HCT116 (cell line): ENCODE measurements around the gene LIM2. TPM values are rescaled to one million over a fixed set of nuclear protein-coding genes. Genes with fewer than 3 reads are reported as not detected.

Experiments
- ATAC-seq: fragments of 200-7000 bp; cut with Tn5 transposase; 2 replicates; pipeline ENCODE4 v1.9.1; 2020; ENCODE audit warnings: mild to moderate bottlenecking, moderate library complexity
- BruUV-seq: library from RNA; stranded (reverse); fragments of 400-500 nt; replicated peaks from 2 replicates; lab custom pipeline; 2021; lab: Mats Ljungman, UMichigan
- CTCF ChIA-PET: fragments of 300-600 bp; sonication (Branson Sonifier 250); formaldehyde crosslinking; loops from one replicate; lab custom pipeline; 2021; ENCODE audit warnings: antibody characterized with exemption; lab: Charles Lee
- POLR2A ChIA-PET: fragments of 300-600, 350-600 bp; sonication (Branson Sonifier 250); formaldehyde crosslinking; loops from one replicate; lab custom pipeline; 2021; ENCODE audit warnings: antibody characterized with exemption; lab: Charles Lee
- RAD21 ChIA-PET, 2 experiments: fragments of 300-600 bp; sonication (Branson Sonifier 250); formaldehyde crosslinking; loops; one replicate each; lab custom pipeline; 2023; ENCODE audit warnings: low total read pairs in 2 of 2; ENCODE audit not compliant: uncharacterized antibody in 2 of 2, unreplicated experiment in 2 of 2, low non-redundant PET in 1 of 2; lab: Charles Lee
- DNase-seq: peaks from one replicate; pipeline ENCODE4 v3.0.0-alpha.2; 2010; ENCODE audit warnings: low read depth, low spot score
- H2AFZ ChIP-seq: fragments of 200-600 bp; shearing (Covaris generic), sonication (generic); 2 replicates; pipeline ENCODE4 v1.6.1; 2017; ENCODE audit warnings: low read depth, mixed run types, mixed read lengths, antibody characterized with exemption, low read length; ENCODE audit not compliant: poor library complexity, severe bottlenecking
- H3K27ac ChIP-seq: 2 replicates; pipeline ENCODE4 v1.5.1; 2012; ENCODE audit warnings: low read depth, low read length
- H3K27me3 ChIP-seq: fragments of 200-600 bp; sonication (generic); 2 replicates; pipeline ENCODE4 v1.6.1; 2016; ENCODE audit warnings: mixed run types, low read length, mixed read lengths; ENCODE audit not compliant: insufficient read depth
- H3K36me3 ChIP-seq, 2 experiments: fragments of 200-500 bp in 1 of 2; fragments of 200-600 bp in 1 of 2; sonication (Bioruptor generic) in 1 of 2; sonication (generic) in 1 of 2; 2 replicates each; pipeline versions ENCODE4 v1.5.1 to v1.6.1; 2014 to 2016; ENCODE audit warnings: low read length in 2 of 2, inconsistent platforms in 1 of 2, mixed read lengths in 1 of 2, mixed run types in 1 of 2; ENCODE audit not compliant: insufficient read depth in 2 of 2, control insufficient read depth in 1 of 2
- H3K4me1 ChIP-seq, 2 experiments: fragments of 200-600 bp in 1 of 2; sonication (generic) in 1 of 2; 2 replicates each; pipeline versions ENCODE4 v1.5.1 to v1.6.1; 2012 to 2017; ENCODE audit warnings: low read length in 2 of 2, inconsistent platforms in 1 of 2, mild to moderate bottlenecking in 1 of 2, mixed read lengths in 1 of 2, mixed run types in 1 of 2, moderate library complexity in 1 of 2; ENCODE audit not compliant: insufficient read depth in 2 of 2, control insufficient read depth in 1 of 2
- H3K4me2 ChIP-seq: fragments of 200-600 bp; sonication (generic); 2 replicates; pipeline ENCODE4 v1.6.1; 2017; ENCODE audit warnings: mixed run types, low read length, mixed read lengths
- H3K4me3 ChIP-seq, 2 experiments: fragments of 200-600 bp in 1 of 2; sonication (generic) in 1 of 2; replicated peaks in 1 of 2; 2 replicates each; pipeline ENCODE4 v1.5.1; 2011 to 2016; ENCODE audit warnings: low read length in 2 of 2, control low read depth in 1 of 2, low read depth in 1 of 2, mild to moderate bottlenecking in 1 of 2, mixed read lengths in 1 of 2, mixed run types in 1 of 2
- H3K79me2 ChIP-seq: fragments of 200-600 bp; sonication (generic); 2 replicates; pipeline ENCODE4 v1.6.1; 2017; ENCODE audit warnings: mild to moderate bottlenecking, mixed run types, low read length, moderate library complexity, mixed read lengths; ENCODE audit not compliant: insufficient read depth
- H3K9ac ChIP-seq: fragments of 200-600 bp; sonication (generic); 2 replicates; pipeline ENCODE4 v1.6.1; 2016; ENCODE audit warnings: low read length, mixed read lengths
- H3K9me2 ChIP-seq: fragments of 200-600 bp; sonication (generic), shearing (Covaris generic); 2 replicates; pipeline ENCODE4 v1.6.1; 2017; ENCODE audit warnings: mixed run types, mild to moderate bottlenecking, moderate library complexity; ENCODE audit not compliant: insufficient read depth
- H3K9me3 ChIP-seq, 2 experiments: fragments of 200-500 bp in 1 of 2; fragments of 200-600 bp in 1 of 2; sonication (Bioruptor generic) in 1 of 2; sonication (generic) in 1 of 2; 2 replicates each; pipeline ENCODE4 v1.6.1; 2014 to 2017; ENCODE audit warnings: low read length in 2 of 2, mixed read lengths in 2 of 2, inconsistent platforms in 1 of 2, low read depth in 1 of 2, mild to moderate bottlenecking in 1 of 2, mixed run types in 1 of 2, moderate library complexity in 1 of 2; ENCODE audit not compliant: control insufficient read depth in 1 of 2, insufficient read depth in 1 of 2
- H4K20me1 ChIP-seq: fragments of 200-600 bp; sonication (generic), shearing (Covaris generic); 2 replicates; pipeline ENCODE4 v1.6.1; 2017; ENCODE audit warnings: mixed run types, mild to moderate bottlenecking, moderate library complexity; ENCODE audit not compliant: insufficient read depth
- ATF3 ChIP-seq: IDR thresholded peaks from 2 replicates; pipeline ENCODE4 v1.6.1; 2012
- CBX3 ChIP-seq: IDR thresholded peaks from 2 replicates; pipeline ENCODE4 v1.6.1; 2012; ENCODE audit warnings: low read depth
- CEBPB ChIP-seq: IDR thresholded peaks from 2 replicates; pipeline ENCODE4 v1.6.1; 2012; ENCODE audit warnings: low read depth
- CTCF ChIP-seq, 3 experiments: fragments of 200-600 bp in 1 of 3; sonication (generic) in 1 of 3; IDR thresholded peaks in 2 of 3; conservative IDR thresholded peaks in 1 of 3; 2 replicates each; pipeline ENCODE4 v1.5.1; 2012 to 2017; ENCODE audit warnings: low read depth in 2 of 3, low read length in 2 of 3, antibody characterized with exemption in 1 of 3, borderline replicate concordance in 1 of 3, control low read depth in 1 of 3, mild to moderate bottlenecking in 1 of 3, mixed read lengths in 1 of 3, mixed run types in 1 of 3, moderate library complexity in 1 of 3; ENCODE audit not compliant: insufficient read depth in 1 of 3
- EGR1 ChIP-seq: IDR thresholded peaks from 2 replicates; pipeline ENCODE4 v1.6.1; 2012; ENCODE audit warnings: low read depth
- ELF1 ChIP-seq: IDR thresholded peaks from 2 replicates; pipeline ENCODE4 v1.6.1; 2012; ENCODE audit warnings: low read depth, borderline replicate concordance
- EZH2 ChIP-seq: fragments of 200-600 bp; sonication (generic); IDR thresholded peaks from 2 replicates; pipeline ENCODE4 v1.6.1; 2017; ENCODE audit warnings: antibody characterized with exemption, mixed run types
- FOSL1 ChIP-seq: IDR thresholded peaks from 2 replicates; pipeline ENCODE4 v1.6.1; 2012; ENCODE audit warnings: low read depth
- MAX ChIP-seq: IDR thresholded peaks from 2 replicates; pipeline ENCODE4 v1.6.1; 2012
- POLR2A ChIP-seq: IDR thresholded peaks from 2 replicates; pipeline ENCODE4 v1.7.0; 2011; ENCODE audit warnings: borderline replicate concordance; ENCODE audit not compliant: insufficient read depth, insufficient read length; ENCODE audit errors: extremely low read depth
- POLR2AphosphoS5 ChIP-seq: IDR thresholded peaks from 2 replicates; pipeline ENCODE4 v1.6.1; 2011; ENCODE audit warnings: mild to moderate bottlenecking, low read depth, low read length, moderate library complexity
- RAD21 ChIP-seq: IDR thresholded peaks from 2 replicates; pipeline ENCODE4 v1.6.1; 2012; ENCODE audit warnings: low read depth, mild to moderate bottlenecking
- REST ChIP-seq: IDR thresholded peaks from 2 replicates; pipeline ENCODE4 v1.6.1; 2012; ENCODE audit warnings: low read depth
- SRF ChIP-seq: IDR thresholded peaks from 2 replicates; pipeline ENCODE4 v1.6.1; 2012; ENCODE audit warnings: low read depth
- YY1 ChIP-seq: IDR thresholded peaks from 2 replicates; pipeline ENCODE4 v1.6.1; 2011; ENCODE audit warnings: low read length, low read depth, moderate library complexity, mild to moderate bottlenecking; ENCODE audit not compliant: insufficient replicate concordance; ENCODE audit errors: extremely low read depth
- ZFX ChIP-seq: fragments of 450-650 bp; IDR thresholded peaks from 2 replicates; pipeline ENCODE4 v1.6.1; 2017
- ZNF274 ChIP-seq: fragments of 200-500 bp; sonication (Bioruptor generic); IDR thresholded peaks from 2 replicates; pipeline ENCODE4 v1.6.1; 2014; ENCODE audit warnings: mild to moderate bottlenecking, low read depth, low read length, inconsistent platforms
- intact Hi-C: fragments of 100-400 bp; cut with micrococcal nuclease; formaldehyde crosslinking; loops from 2 replicates; pipeline ENCODE4 v1.10.0; 2022
- total RNA-seq: library from RNA; stranded (reverse); gene quantifications from one replicate; pipeline ENCODE4 v1.2.1, GENCODE V29; 2021; ENCODE audit not compliant: unreplicated experiment

The LIM2 gene
- total RNA-seq, 1 experiment from 2014 or later, result not detected

- H4K20me1 ChIP-seq, result no peaks in the 10 kb centered on the region
- CTCF ChIA-PET, result no interaction called here
- no peaks in the 10 kb centered on the region for H3K9me3 ChIP-seq
- DNase-seq, result no peak
- no peak for TF ChIP-seq MAX
- no peak for TF ChIP-seq ZNF274
- no peak for TF ChIP-seq EZH2
- TF ChIP-seq CBX3, result no peak
- TF ChIP-seq SRF, result no peak
- TF ChIP-seq RAD21, result no peak
- TF ChIP-seq CEBPB, result no peak
- no peak for TF ChIP-seq ELF1
- no peak for TF ChIP-seq POLR2AphosphoS5
- no peak for TF ChIP-seq ZFX
- TF ChIP-seq FOSL1, result no peak
- TF ChIP-seq ATF3, result no peak
- TF ChIP-seq EGR1, result no peak
- TF ChIP-seq REST, result no peak
- no peak for TF ChIP-seq YY1
- no peak for TF ChIP-seq CTCF (IDR thresholded peaks at IDR 0.05 in 2 of 3, conservative IDR thresholded peaks at IDR 0.05 in 1 of 3; ENCODE audit: borderline replicate concordance in 1 of 3, insufficient read depth in 1 of 3, low read depth in 2 of 3, low read length in 2 of 3)
- no peak for TF ChIP-seq POLR2A
- TF ChIP-seq, all 23 proteins: peak for 0
- Histone ChIP-seq H3K4me1 (peaks cover 5 to 10% of the 10 kb centered on the region in 2 experiments; a peak in 3 of 4 replicates), H3K79me2 (no peaks in the 10 kb centered on the region), H3K4me3 (no peak within 1 kb of the TSS), H3K9ac (no peak within 1 kb of the TSS), H2AFZ (no peak within 1 kb of the TSS), H3K9me2 (no peaks in the 10 kb centered on the region), H3K27me3 (no peaks in the 10 kb centered on the region), H3K36me3 (no peaks in the 10 kb centered on the region), H3K27ac (no peak within 1 kb of the TSS), H3K4me2 (no peak within 1 kb of the TSS)
- no TSS peak for BruUV-seq
- ATAC-seq, result no peak
- POLR2A ChIA-PET, result interaction anchor here (1.3 kb wide), 1 partner anchor 21 kb away, joined by 4 read pairs; no protein-coding TSS in a partner anchor
- intact Hi-C loops, result no loop called here
- RAD21 ChIA-PET, result no interaction called here
Measured at GRCh38 chr19:51372649-51373504, 14.9 kb downstream of the LIM2 start, which contains the start of gene NKG7. NKG7 (minus strand) TSS chr19:51372654; CDS start chr19:51372535, 119 bp downstream.
